PC-3 (cell line): ENCODE data around the gene CWF19L1. TPM values are rescaled to one million over a fixed set of nuclear protein-coding genes. Genes with fewer than 3 reads are reported as not detected.

Source experiments
- ATAC-seq: fragments of 200-7000 bp; cut with Tn5 transposase; 2 replicates; pipeline ENCODE4 v1.9.1; 2020; ENCODE audit warnings: mild to moderate bottlenecking, moderate library complexity
- BruUV-seq: library from RNA; stranded (reverse); fragments of 400-500 nt; replicated peaks from 2 replicates; lab custom pipeline; 2021; lab: Mats Ljungman, UMichigan
- CTCF ChIA-PET: fragments of 300-600 bp; sonication (Branson Sonifier 250); formaldehyde crosslinking; loops from one replicate; lab custom pipeline; 2022; ENCODE audit warnings: antibody characterized with exemption; lab: Charles Lee
- POLR2A ChIA-PET: fragments of 300-600 bp; sonication (Branson Sonifier 250); formaldehyde crosslinking; loops from one replicate; lab custom pipeline; 2022; ENCODE audit warnings: antibody characterized with exemption; ENCODE audit not compliant: unreplicated experiment; lab: Charles Lee
- DNase-seq: peaks from one replicate; pipeline ENCODE4 v3.0.0-alpha.2; 2015
- H2AFZ ChIP-seq: fragments of 300-600 bp; sonication (generic); 2 replicates; pipeline ENCODE4 v1.6.0; 2016; ENCODE audit warnings: antibody characterized with exemption, low read length
- H3F3A ChIP-seq: fragments of 300-600 bp; sonication (generic); one replicate; pipeline ENCODE4 v1.6.0; 2017; ENCODE audit warnings: antibody characterized with exemption, low read length, control low read depth, mild to moderate bottlenecking; ENCODE audit not compliant: unreplicated experiment
- H3K27ac ChIP-seq: fragments of 300-600 bp; sonication (generic); 2 replicates; pipeline ENCODE4 v1.5.1; 2016; ENCODE audit warnings: mild to moderate bottlenecking, low read length
- H3K27me3 ChIP-seq: fragments of 300-600 bp; sonication (generic); 2 replicates; pipeline ENCODE4 v1.6.1; 2016; ENCODE audit warnings: low read length, mixed read lengths
- H3K36me3 ChIP-seq: fragments of 300-600 bp; sonication (generic); 2 replicates; pipeline ENCODE4 v1.6.1; 2016; ENCODE audit warnings: low read depth, mixed run types, low read length, mixed read lengths
- H3K4me1 ChIP-seq: fragments of 300-600 bp; sonication (generic); 2 replicates; pipeline ENCODE4 v1.5.1; 2016; ENCODE audit warnings: low read length; ENCODE audit not compliant: insufficient read depth
- H3K4me2 ChIP-seq: fragments of 300-600 bp; sonication (generic); 2 replicates; pipeline ENCODE4 v1.6.0; 2016; ENCODE audit warnings: low read length
- H3K4me3 ChIP-seq: fragments of 300-600 bp; sonication (generic); 2 replicates; pipeline ENCODE4 v1.5.1; 2016; ENCODE audit warnings: mild to moderate bottlenecking, low read length, mixed read lengths
- H3K79me2 ChIP-seq: fragments of 300-600 bp; sonication (generic); 2 replicates; pipeline ENCODE4 v1.6.1; 2017; ENCODE audit warnings: low read length, mixed read lengths
- H3K9ac ChIP-seq: fragments of 300-600 bp; sonication (generic); 2 replicates; pipeline ENCODE4 v1.6.0; 2016; ENCODE audit warnings: mild to moderate bottlenecking, low read length
- H3K9me2 ChIP-seq: fragments of 300-600 bp; sonication (generic); replicated peaks from 2 replicates; pipeline ENCODE4 v1.6.1; 2016; ENCODE audit warnings: mixed run types, low read length, mixed read lengths
- H3K9me3 ChIP-seq: fragments of 300-600 bp; sonication (generic); 2 replicates; pipeline ENCODE4 v1.6.1; 2016; ENCODE audit warnings: low read length, mixed read lengths
- H4K20me1 ChIP-seq: fragments of 300-600 bp; sonication (generic); 2 replicates; pipeline ENCODE4 v1.6.1; 2016; ENCODE audit warnings: low read length, mixed read lengths
- CTCF ChIP-seq: fragments of 300-600 bp; sonication (generic); conservative IDR thresholded peaks from 2 replicates; pipeline ENCODE4 v1.5.1; 2017; ENCODE audit warnings: antibody characterized with exemption, low read depth, mild to moderate bottlenecking, low read length
- EZH2 ChIP-seq: fragments of 300-600 bp; sonication (generic); IDR thresholded peaks from one replicate; pipeline ENCODE4 v1.6.1; 2017; ENCODE audit warnings: antibody characterized with exemption, mild to moderate bottlenecking, low read length; ENCODE audit not compliant: unreplicated experiment
- EZH2phosphoT487 ChIP-seq: fragments of 300-600 bp; sonication (generic); IDR thresholded peaks from 2 replicates; pipeline ENCODE4 v1.6.1; 2018; ENCODE audit warnings: mild to moderate bottlenecking, antibody characterized with exemption, low read length, borderline replicate concordance
- intact Hi-C: fragments of 100-400 bp; cut with micrococcal nuclease; formaldehyde crosslinking; loops from 2 replicates; pipeline ENCODE4 v1.9.0; 2023
- total RNA-seq: library from RNA; depleted of rRNA; stranded (reverse); fragments of >200 nt; gene quantifications from 2 replicates; pipeline ENCODE4 v1.2.3, GENCODE V29; 2014

CWF19L1 gene
- total RNA-seq, 1 experiment from 2014 or later, result 31.4 TPM

GRCh38 chr10:100186253-100187212 is 80.9 kb downstream of the CWF19L1 start:
- Histone ChIP-seq H3K36me3 (peaks cover 11% of the 10 kb centered on the region), H3K79me2 (peaks cover 68% of the 10 kb centered on the region), H3K4me3 (peak overlapping the region; percentile 83), H4K20me1 (no peaks in the 10 kb centered on the region), H3K27me3 (no peaks in the 10 kb centered on the region), H3K9ac (peak overlapping the region; percentile 91), H3K4me1 (peaks cover 33% of the 10 kb centered on the region), H2AFZ (peak overlapping the region; percentile 75), H3K9me2 (no peaks in the 10 kb centered on the region), H3K4me2 (peak overlapping the region; percentile 94), H3K27ac (peak overlapping the region; percentile 61), H3F3A (no peaks in the 10 kb centered on the region), H3K9me3 (no peaks in the 10 kb centered on the region)
- POLR2A ChIA-PET, result no interaction called here
- BruUV-seq, result TSS peak; percentile 90
- CTCF ChIA-PET, result no interaction called here
- TF ChIP-seq EZH2phosphoT487 (no peak), CTCF (no peak), EZH2 (no peak)
- intact Hi-C loops, result no loop called here
- peak; percentile 39 for ATAC-seq
- peak; percentile 25 for DNase-seq

- TF ChIP-seq EZH2, result no peak
- TF ChIP-seq EZH2phosphoT487, result no peak
- TF ChIP-seq CTCF, result no peak
- ChIA-PET POLR2A (no interaction called here), CTCF (no interaction called here)
- Histone ChIP-seq H3K27me3 (no peaks in the 10 kb centered on the region), H4K20me1 (no peaks in the 10 kb centered on the region), H3K4me2 (peak within 1 kb of the TSS; percentile 94), H3K36me3 (peaks cover 5% of the 10 kb centered on the region; the same call in 1 of the 2 replicates), H3K9ac (peak within 1 kb of the TSS; percentile 91), H3K4me3 (peak within 1 kb of the TSS; percentile 83), H3K4me1 (peaks cover 33% of the 10 kb centered on the region), H3F3A (no peaks in the 10 kb centered on the region), H3K79me2 (peaks cover 68% of the 10 kb centered on the region), H3K9me2 (no peaks in the 10 kb centered on the region), H3K27ac (peak within 1 kb of the TSS; percentile 61), H2AFZ (peak within 1 kb of the TSS; percentile 75), H3K9me3 (no peaks in the 10 kb centered on the region)
- DNase-seq, result peak; percentile 89
- BruUV-seq, result TSS peak; percentile 42
- ATAC-seq, result peak; percentile 85
- intact Hi-C loops, result no loop called here
Measured at GRCh38 chr10:100185364-100186252, 81.8 kb downstream of the CWF19L1 start, which contains the start of gene ERLIN1. TSS of gene ERLIN1 (minus strand) at chr10:100186029. CDS start at chr10:100185626, 403 bp downstream.
